HG03558 (cell line): Measurements from ENCODE around the gene DST.

Experiments
- ATAC-seq: cut with Tn5 transposase; IDR thresholded peaks from one replicate; pipeline ENCODE4 v1.9.1; 2021; ENCODE audit warnings: moderate number of reproducible peaks; ENCODE audit not compliant: unreplicated experiment; ENCODE audit errors: extremely low read depth

Gene DST

DNA sequence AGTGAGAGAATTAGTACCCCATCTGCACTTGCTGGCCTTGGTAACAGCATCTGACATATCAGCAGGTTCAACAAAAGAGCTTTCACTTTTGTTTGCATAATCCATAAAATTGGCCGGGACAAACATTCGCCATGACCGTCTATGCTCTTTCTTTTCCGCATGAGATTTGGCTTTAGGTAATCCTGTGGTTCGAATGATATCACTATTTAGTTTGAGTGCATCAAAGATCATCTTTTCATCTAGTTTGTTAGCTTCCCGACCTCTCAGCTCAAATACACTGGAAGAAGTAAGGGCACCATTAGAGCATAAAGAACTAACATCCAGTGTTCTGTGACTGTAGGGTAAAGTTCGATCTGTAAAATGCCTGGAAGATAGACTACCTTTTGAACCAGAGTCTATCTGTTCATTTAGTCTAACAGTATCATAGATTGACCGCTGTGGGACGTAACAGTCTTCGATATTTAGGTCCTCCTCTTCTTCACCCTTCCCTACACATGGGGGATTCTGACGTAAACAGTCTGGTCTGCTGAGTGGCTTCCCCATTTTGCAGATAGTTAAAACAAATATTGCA is 101.6 kb downstream of the DST start:
- no peak for ATAC-seq

DNA sequence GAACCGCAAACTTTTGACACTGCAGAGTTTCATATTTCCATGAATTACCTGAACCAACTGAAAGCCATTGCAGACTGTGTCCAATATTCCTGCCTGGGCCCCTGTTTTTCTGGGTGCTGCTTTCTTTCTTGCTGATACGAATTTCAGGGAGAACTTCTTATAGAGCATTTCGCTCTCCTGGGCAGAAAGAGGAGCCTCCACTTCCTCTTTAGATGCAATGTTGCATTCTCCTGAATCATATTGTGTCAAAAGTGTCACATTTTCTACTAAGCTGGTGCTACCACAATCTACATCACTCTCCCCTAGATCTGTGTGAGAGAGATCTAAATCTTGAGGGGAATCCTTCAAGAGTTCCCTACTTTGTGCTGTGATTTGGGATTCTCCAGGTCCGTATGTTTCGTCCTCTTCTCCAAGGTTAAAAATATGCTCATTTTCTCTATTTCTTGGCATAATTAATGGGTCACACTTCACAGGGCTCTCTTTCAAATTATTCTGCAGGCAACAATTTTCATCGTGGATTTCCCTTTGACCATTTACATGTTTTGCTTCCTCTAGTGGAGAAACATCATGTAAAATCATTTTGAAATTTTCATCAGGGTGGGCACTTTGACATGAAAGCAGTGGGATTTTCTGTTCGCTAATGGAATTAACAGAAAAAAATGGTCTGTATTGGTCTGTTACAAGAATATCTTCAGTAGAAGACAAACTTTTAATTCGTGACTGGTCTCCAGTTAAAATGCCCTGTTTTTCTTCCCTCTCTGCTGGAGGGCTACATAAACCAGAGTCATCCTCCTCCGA is 102.3 kb downstream of the DST start:
- ATAC-seq: no peak

DNA sequence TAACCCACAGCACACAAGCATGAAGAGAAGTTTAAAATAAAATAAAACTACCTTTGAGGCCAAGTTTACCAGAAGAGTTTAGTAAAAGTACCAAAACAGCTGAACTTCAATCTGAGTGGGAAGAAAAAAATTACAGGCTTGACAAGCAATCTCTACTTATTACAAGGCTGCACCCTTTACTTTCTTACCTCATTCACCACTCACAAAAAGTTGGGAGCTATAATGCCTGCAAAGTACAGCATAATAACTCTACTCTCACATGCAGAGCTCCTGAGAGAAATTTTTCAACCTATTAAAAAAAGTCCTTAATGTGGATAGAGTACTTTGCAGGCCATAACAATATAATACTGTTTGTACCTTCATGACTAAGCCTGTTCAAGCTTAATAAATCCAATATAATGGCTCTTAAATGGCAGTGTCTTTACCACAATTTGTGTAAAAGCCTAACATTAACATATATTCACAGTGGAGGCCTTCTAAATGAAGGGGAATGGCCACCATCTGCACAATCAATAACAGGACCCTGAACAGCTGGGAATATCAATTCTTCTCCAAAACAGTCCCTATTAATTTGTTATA is 103.1 kb downstream of the DST start:
- ATAC-seq: no peak

DNA sequence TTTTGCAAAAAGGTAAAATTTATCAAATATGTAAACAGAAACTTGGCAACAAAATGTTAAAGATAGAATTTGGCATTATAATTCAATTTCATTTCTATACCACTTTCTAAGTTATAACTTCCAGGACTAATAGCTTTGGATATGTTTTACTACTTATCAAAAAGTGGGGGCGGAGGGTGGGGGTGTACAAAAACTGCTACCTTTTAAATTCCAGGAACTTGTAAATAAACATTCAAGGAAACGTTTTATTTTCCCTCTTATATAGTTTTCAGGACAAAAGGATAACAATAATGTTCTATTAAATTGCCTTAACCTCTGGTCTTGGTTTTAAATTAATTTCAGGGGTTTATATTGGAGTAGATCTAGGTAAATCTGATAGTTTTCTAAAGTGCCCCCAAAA is 103.8 kb downstream of the DST start:
- ATAC-seq: no peak

DNA sequence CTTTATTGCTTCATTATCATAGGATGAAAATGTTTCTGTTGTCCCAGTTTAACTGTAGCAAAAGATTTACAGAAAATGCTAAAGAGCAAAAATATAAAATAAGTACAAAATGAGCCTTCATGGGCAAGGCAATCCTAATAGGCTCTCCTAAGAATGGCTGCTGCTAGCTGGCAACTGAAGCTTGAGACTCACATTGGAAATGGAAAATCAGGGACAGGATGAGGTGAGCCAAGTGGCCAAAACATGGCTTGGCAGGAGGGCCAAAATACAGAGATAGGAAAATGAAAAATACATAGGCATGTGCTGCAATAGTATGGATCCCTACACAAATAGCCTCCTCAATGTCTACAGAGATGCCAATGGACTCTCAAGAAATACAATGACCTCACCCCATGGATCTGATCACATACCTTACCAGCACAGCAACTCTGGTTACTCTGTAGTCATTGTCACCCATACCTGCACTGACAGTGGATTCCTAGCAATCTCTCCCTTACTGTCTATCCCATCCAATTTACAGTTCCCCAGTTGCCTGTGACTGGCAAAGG is 105.4 kb downstream of the DST start:
- ATAC-seq: no peak

DNA sequence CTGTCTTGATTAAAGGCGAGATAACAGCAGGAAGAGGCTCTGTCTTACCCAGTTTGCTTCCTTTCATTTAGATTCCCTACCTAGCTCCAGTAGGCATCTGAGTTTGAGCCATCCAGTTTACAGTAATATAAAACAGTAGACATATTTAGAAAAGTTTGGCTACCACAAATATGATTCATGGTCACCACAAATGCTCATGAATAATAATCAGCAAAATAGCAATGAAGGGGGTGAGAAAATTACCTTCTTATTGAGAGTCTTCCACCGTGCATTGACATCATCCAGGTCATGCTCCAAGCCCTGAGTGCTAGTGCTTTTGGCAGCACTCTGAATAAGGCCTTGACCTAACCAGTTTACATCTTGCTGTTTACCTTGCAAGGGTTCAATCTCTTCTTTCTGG is 106.2 kb downstream of the DST start:
- no peak for ATAC-seq

DNA sequence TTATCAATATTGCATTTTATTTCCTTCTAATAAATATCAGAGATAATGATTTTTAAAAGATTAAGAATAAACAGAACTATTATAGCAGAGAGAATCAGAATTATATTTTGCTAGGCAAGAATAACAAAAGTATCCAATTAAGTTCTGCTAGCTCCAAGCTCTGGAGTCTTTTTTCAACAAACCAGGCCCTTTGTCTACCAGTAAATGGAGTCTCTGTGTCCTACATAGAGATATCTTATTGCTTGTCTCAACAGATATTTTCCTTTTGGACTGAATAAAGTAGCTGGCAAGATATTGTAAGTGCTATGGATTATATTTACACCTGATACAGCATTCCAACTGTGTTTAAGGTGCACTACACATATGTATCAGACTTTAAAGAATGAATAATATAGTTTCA is 107.1 kb downstream of the DST start:
- ATAC-seq: no peak

DNA sequence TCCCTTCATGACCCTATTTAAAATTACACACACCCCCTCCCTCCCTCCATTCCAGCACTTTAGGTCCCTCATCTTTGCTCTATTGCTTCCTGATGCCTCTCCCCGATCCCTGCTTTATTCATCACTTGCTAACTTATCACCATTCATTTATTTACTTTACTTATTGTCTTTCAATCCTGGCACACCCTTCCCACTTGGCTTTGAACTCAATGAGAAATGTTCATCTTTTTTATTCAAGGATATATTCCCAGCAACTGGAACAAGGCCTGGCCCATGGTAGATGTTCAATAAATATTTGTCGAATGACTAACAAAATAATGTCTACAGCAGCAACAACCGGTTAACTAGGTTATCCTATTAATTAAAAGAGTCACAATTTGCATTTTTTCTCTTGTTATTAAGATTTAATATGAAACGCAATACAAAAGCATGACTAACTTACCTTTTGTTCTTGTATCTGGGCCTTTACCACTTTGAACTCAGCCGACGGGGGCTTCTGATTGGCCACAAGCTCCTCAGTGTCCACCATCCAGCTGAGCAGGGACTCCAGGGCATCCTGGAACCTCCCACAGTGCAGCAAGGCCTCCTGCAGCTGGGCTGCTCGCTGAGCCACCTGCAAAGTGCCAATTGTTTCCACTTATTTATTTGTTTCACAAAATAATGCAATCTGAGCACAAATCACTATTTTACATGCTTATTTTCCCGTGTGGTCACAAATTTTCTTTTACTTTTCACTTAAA is 107.8 kb downstream of the DST start:
- no peak for ATAC-seq

DNA sequence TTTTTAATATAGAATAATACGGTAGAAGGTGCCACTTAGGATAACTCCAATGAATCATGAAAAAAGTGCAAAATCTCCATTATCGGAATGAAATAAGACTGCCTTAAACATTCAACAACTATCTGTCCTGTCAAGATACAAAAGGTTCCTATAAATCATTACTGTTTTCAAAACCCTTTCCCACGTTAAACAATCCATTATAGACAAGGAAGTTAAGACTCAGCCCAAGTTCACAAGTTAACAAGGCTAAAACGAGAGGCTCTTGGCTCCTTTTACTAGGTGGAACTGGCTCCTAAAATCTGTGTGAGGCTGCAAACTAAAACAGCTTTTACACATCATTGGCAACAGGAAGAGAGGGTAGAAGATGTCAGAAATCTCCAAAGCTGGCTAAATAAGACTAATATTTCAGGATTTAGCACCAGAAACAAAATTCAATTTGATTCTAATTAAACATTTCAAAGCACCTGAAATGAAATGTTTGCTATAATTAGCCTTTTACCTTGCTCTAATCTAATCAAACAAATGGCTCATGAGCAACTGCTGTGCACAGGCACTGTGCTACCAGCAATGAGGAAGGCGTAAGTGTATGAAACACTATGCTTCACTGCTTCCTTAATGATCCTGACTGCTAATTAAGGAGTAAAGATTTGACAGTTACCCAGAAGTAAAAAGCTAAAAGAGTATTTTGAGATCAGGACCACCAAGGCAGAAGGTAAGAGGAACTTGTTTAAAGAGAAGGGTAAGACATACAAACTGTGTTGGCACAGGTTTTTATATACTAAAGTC is 109.7 kb downstream of the DST start:
- no peak for ATAC-seq

DNA sequence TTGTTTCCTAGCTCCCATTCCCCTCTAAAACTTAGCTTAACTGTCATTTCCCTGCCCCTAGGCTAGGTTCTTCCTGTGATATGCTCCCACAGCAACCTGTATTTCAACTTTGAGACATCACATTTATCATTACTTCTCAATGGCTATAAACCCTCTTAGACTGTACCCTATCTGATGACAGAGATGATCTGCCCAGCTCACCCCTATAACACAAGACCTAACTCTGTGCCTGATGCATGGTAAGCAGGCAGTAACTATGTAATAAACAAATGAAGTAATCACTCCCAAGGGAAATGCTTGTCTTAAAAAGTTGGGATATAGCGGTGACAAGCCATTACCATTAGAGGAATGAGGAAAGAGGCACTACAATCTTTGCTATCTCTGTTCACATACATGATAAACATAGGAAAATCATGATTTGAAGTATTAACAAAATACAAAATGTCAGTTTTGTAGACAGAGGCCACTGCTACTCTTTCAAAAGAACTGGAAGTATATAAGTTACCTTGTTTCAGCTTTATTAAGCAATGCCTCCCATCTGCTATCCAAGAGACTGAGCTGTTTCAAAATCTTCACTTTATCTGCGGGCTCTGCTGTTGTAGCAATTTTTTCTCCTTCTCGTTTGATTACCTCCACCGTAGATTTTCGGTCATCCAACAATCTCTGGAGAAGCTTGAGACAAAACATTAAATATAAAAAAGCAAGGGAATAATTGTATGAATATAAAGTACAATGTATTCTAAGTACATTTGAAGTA is 110.7 kb downstream of the DST start:
- ATAC-seq: no peak

DNA sequence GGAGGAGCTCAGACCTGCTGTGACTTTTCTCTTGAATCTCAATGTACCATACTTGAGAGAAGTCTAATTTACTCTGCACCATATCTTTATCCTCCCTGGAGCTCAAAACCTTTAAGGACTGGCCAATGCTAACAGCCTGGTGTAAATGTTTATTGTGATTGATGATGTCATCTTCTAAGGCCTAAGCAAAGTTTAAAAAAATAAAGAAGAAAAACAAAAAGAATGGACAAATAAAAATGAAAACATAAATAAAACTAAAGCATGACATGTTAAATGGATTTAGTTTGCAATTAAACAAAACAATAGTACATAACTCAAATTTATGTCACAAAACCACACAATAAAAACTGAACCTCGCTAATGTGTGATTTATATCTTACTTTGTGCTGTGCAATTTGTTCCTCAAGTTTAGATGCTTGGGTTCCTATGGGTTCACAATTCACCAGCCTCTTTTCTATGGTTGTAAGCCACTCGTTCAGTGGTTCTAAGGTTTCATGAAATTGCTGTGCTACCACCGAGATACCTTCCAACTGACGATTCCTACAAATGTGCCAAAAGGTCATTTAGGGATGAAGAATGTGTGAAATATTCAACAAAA is 113.0 kb downstream of the DST start:
- no peak for ATAC-seq

DNA sequence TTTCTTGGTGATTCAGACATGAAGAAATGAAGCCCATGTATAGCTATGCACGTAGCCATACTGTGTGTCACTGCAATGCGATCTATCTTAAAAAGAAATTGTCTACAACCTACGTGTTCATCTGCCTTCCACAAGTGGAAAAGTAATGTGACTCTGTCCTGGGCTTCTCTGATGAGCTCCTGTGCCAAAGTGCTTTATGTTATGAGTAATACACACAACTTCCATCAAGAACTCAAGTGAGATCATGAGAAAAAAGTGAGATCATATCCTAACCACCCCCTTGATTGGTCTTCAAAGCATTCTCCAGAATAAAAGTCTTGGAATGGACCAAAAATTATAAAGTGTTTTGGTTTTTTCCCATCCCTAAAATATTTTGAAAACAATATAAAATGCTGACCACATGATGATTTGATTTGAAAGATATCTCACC is 114.3 kb downstream of the DST start:
- ATAC-seq: no peak

DNA sequence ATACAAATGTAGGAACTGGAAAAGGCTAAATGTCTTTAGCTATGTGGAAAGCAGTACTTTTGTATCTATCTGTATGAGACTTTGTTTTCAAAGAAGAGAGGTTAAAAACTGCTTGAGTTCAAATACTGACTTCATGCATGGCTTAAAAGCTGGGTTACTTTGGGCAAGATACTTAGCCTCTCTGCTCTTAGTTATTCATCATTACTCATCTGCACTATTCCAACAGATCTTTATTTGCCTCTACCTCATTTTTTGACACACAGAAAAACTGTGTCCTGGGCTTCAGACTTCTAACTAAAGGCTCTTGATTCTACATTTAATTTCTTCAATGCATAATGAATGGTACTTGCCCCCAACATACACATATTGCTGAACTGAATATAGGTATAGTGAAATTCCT is 114.8 kb downstream of the DST start:
- no peak for ATAC-seq

DNA sequence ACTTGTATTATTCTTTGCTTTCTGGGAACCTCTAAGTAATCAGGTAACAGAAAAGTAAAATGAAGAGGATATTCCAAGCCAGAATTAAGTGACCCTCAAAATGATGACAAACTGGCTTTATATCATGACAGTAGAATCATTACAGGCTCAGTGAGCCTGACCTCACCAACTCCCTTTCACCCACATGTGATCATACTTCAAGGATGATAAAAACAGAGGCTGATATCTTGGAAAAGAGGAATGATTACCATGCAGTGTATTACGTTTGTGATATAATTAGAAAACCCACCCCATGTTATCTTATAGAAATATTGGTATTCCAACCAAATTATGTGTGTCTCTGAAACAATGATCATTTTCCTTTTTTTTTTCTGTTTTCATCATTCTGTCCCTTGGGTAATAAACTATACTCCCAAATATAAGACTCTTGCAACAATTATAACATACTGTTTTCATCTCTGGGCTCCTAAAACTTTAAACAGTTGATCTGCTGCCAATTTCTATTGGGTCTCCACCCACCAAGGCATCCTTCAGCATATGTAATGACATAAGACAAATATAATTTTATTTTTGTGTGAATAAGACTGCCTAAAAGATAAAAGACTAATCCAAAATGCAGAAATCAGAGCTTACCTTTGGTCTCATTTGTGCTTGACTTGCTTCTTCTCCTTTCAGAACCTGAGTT is 115.7 kb downstream of the DST start:
- ATAC-seq: no peak

DNA sequence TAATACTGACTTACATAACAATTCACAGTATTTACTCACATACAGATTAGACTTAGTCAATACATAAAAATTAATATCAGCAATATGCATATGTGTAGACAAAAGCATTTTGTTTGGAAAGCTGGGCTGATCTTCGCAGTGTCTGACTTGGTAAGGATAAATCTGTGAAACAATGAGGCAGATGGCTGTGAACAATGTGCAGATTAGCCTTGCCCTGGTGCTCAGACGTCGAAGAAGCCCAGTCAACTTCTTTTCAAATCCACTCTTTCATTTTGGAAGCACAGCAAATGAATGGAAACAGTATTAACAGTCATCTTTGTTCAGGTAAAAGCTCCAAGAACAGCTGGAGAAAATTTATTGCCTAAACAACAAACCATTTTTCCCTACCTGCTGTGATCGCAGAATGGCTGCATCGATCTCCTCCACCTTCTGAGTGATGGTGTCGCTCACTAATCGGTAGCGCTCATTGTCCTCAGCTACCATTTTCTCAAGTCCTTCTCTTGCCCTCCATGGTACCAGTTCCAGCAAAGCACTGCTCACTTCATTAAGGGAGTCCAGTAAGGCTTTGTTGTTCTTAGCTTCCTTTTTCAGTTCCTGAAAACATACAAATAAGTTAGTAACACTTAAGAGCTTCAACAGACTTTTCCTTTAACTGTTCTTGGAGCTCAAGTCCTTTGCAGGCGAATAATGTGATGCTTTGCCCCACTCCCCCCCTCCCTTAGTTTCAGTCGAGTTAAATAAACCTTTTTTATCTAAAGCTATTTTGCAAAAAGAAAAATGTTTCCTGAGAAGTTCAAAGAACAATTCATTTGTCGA is 116.5 kb downstream of the DST start:
- ATAC-seq: no peak

DNA sequence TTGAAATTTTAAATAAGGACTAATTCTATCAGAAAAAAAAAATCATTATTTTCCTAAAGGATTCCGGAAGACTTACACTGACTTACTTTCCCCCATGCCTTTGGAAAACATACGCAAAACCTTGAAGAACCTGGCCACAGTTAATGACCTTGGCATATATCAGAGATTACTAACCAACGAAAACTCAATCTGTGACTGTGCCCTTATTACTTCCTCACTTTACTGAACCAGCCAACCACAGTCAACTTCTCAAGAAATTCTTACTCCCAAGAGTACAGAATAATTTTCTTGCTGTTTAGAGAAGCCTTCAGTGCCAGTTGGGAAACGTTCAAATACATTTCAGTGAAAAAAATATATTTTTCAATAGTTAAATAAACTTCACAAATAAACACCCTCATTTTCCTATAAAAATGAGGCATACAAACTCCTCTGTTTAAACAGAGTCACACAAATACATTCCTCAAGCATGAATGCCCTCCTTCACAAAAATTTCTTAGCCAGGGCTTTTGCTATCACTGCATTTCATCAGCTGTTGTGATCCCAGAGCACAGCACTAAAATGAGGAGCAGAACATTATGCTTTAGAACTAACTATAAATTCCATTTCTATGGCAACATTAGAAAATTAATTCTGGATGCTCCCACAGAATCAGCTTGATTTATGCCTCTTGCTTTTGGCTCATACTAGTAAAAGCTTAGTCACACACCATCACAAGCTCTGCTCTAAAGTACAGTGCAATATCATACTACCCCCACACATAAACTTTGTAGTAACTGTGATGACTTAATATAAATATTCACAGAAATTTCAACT is 117.6 kb downstream of the DST start:
- ATAC-seq: no peak
